MCF 10A (cell line): ENCODE data around the gene SYPL2. TPM values are rescaled to one million over a fixed set of nuclear protein-coding genes. Genes with fewer than 3 reads are reported as not detected.

Experiments
- BruUV-seq: library from RNA; stranded (reverse); fragments of 400-500 nt; replicated peaks from 2 replicates; lab custom pipeline; 2021; lab: Mats Ljungman, UMichigan
- CTCF ChIA-PET: fragments of 300-600 bp; sonication (Branson Sonifier 250); formaldehyde crosslinking; extraction: SDS; loops from one replicate; lab custom pipeline; 2021; ENCODE audit warnings: antibody characterized with exemption, inconsistent platforms; lab: Yijun Ruan, JAX
- POLR2A ChIA-PET: fragments of 300-600, 350-650 bp; sonication (Branson Sonifier 250); formaldehyde crosslinking; extraction: SDS; loops from one replicate; lab custom pipeline; 2020; ENCODE audit warnings: antibody characterized with exemption, inconsistent platforms; lab: Yijun Ruan, JAX
- DNase-seq: peaks from one replicate; pipeline ENCODE4 v3.0.0-alpha.2; 2018; ENCODE audit not compliant: unreplicated experiment
- H3K27ac Mint-ChIP-seq: one replicate; pipeline ENCODE4 v1.8.0; 2022; ENCODE audit warnings: mild to moderate bottlenecking, low read depth, mixed read lengths; ENCODE audit not compliant: unreplicated experiment
- H3K27me3 Mint-ChIP-seq: one replicate; pipeline ENCODE4 v1.8.0; 2022; ENCODE audit warnings: mixed read lengths; ENCODE audit not compliant: insufficient read depth, unreplicated experiment
- H3K36me3 Mint-ChIP-seq: one replicate; pipeline ENCODE4 v1.8.0; 2022; ENCODE audit warnings: mild to moderate bottlenecking, moderate library complexity, mixed read lengths; ENCODE audit not compliant: insufficient read depth, unreplicated experiment
- H3K4me1 Mint-ChIP-seq: one replicate; pipeline ENCODE4 v1.8.0; 2022; ENCODE audit warnings: mixed read lengths; ENCODE audit not compliant: insufficient read depth, unreplicated experiment
- H3K4me3 Mint-ChIP-seq: one replicate; pipeline ENCODE4 v1.8.0; 2022; ENCODE audit warnings: mild to moderate bottlenecking, moderate library complexity, mixed read lengths; ENCODE audit not compliant: unreplicated experiment
- H3K9me3 Mint-ChIP-seq: one replicate; pipeline ENCODE4 v1.8.0; 2022; ENCODE audit warnings: mixed read lengths; ENCODE audit not compliant: unreplicated experiment
- CTCF ChIP-seq: fragments of 200-600 bp; IDR thresholded peaks from one replicate; pipeline ENCODE4 v1.8.0; 2022; ENCODE audit warnings: antibody characterized with exemption, mild to moderate bottlenecking; ENCODE audit not compliant: unreplicated experiment
- intact Hi-C: fragments of 100-400 bp; cut with micrococcal nuclease; formaldehyde crosslinking; loops from 2 replicates; pipeline ENCODE4 v1.14.1; 2022
- total RNA-seq: library from RNA; stranded (reverse); gene quantifications from 2 replicates; pipeline ENCODE4 v1.2.3, GENCODE V29; 2022

SYPL2 gene
- total RNA-seq, 1 experiment from 2014 or later, result not detected

- ChIA-PET CTCF (interaction anchor here (0.6 to 26.1 kb wide), 5 partner anchors 18 to 456 kb away, joined by 3 to 1071 read pairs (median 3); partner anchors contain the start of genes AMIGO1, ATXN7L2 and CYB561D1), POLR2A (interaction anchor here (0.6 to 5.7 kb wide), 4 partner anchors 36 to 565 kb away, joined by 3 to 38 read pairs (median 4); partner anchors contain the start of genes CLCC1, CYB561D1 and PSMA5)
- TF ChIP-seq CTCF, result no peak
- no peak for DNase-seq
- no peaks in the 10 kb centered on the region for H3K4me1 Mint-ChIP-seq
- H3K4me3 Mint-ChIP-seq, result no peak overlapping the region
- BruUV-seq, result no TSS peak
- intact Hi-C loops, result no loop called here
- H3K36me3 Mint-ChIP-seq, result no peaks in the 10 kb centered on the region
- no peaks in the 10 kb centered on the region for H3K9me3 Mint-ChIP-seq
- no peak overlapping the region for H3K27ac Mint-ChIP-seq
- peaks cover 12% of the 10 kb centered on the region for H3K27me3 Mint-ChIP-seq
These were observed 61.7 kb downstream of the SYPL2 start for GRCh38 chr1:109527846-109528695.

GRCh38 chr1:109528712-109529111, 62.4 kb downstream of the SYPL2 start:
- DNase-seq, result no peak
- intact Hi-C loops, result no loop called here
- H3K27me3 Mint-ChIP-seq, result peaks cover 12% of the 10 kb centered on the region

GRCh38 chr1:109529881-109530456, 63.6 kb downstream of the SYPL2 start:
- Mint-ChIP-seq H3K9me3 (no peaks in the 10 kb centered on the region), H3K27me3 (peaks cover 12% of the 10 kb centered on the region), H3K27ac (no peak overlapping the region), H3K4me1 (no peaks in the 10 kb centered on the region), H3K36me3 (no peaks in the 10 kb centered on the region), H3K4me3 (no peak overlapping the region)
- ChIA-PET CTCF (interaction anchor here (1.4 to 26.1 kb wide), 5 partner anchors 11 to 247 kb away, joined by 3 to 1071 read pairs (median 4); partner anchors contain the start of genes AMIGO1, ATXN7L2 and CYB561D1), POLR2A (interaction anchor here (1.1 to 5.7 kb wide), 2 partner anchors 38 to 104 kb away, joined by 3 to 38 read pairs; partner anchors contain the start of gene CYB561D1)
- TF ChIP-seq CTCF, result no peak
- peak; percentile 42 for DNase-seq
- intact Hi-C loops, result loop anchor here (5.0 to 10.0 kb wide), 2 partner anchors 253 to 335 kb away; no protein-coding TSS in a partner anchor
- BruUV-seq, result no TSS peak

More at GRCh38 chr1:109528712-109529111, 62.4 kb downstream of the SYPL2 start:
- Mint-ChIP-seq H3K36me3 (no peaks in the 10 kb centered on the region), H3K9me3 (no peaks in the 10 kb centered on the region), H3K4me3 (no peak overlapping the region), H3K4me1 (no peaks in the 10 kb centered on the region), H3K27ac (no peak overlapping the region)
- TF ChIP-seq CTCF, result no peak
- ChIA-PET CTCF (interaction anchor here (0.6 to 26.1 kb wide), 5 partner anchors 17 to 455 kb away, joined by 3 to 1071 read pairs (median 3); partner anchors contain the start of genes AMIGO1, ATXN7L2 and CYB561D1), POLR2A (interaction anchor here (0.6 to 5.7 kb wide), 4 partner anchors 36 to 566 kb away, joined by 3 to 38 read pairs (median 4); partner anchors contain the start of genes CLCC1, CYB561D1 and PSMA5)
- BruUV-seq, result no TSS peak
